Smooth muscle cell (in vitro differentiated cells): ENCODE results near the gene CD6. TPM values are rescaled to one million over a fixed set of nuclear protein-coding genes. Genes with fewer than 3 reads are reported as not detected.

Experiments
- DNase-seq: peaks from one replicate; lab custom pipeline; 2025; ENCODE audit not compliant: unreplicated experiment; lab: John Stamatoyannopoulos, UW
- H2AFZ ChIP-seq: fragments of 200-600 bp; sonication (generic); 2 replicates; pipeline ENCODE4 v1.6.0; 2016; ENCODE audit warnings: antibody characterized with exemption, low read depth, mild to moderate bottlenecking
- H3F3A ChIP-seq: fragments of 200-600 bp; sonication (generic); 2 replicates; pipeline ENCODE4 v1.6.0; 2017; ENCODE audit warnings: antibody characterized with exemption, low read depth
- H3K27ac ChIP-seq: fragments of 200-600 bp; sonication (generic); 2 replicates; pipeline ENCODE4 v1.5.1; 2016; ENCODE audit warnings: low read depth, mild to moderate bottlenecking
- H3K27me3 ChIP-seq: fragments of 200-600 bp; sonication (generic); 2 replicates; pipeline ENCODE4 v1.6.1; 2016; ENCODE audit warnings: low read depth, mild to moderate bottlenecking
- H3K36me3 ChIP-seq: fragments of 200-600 bp; sonication (generic); 2 replicates; pipeline ENCODE4 v1.5.1; 2016; ENCODE audit warnings: low read depth
- H3K4me1 ChIP-seq: fragments of 200-600 bp; sonication (generic); 2 replicates; pipeline ENCODE4 v1.5.1; 2016; ENCODE audit warnings: low read depth
- H3K4me2 ChIP-seq: fragments of 200-600 bp; sonication (generic); 2 replicates; pipeline ENCODE4 v1.6.0; 2016; ENCODE audit warnings: mild to moderate bottlenecking
- H3K4me3 ChIP-seq: fragments of 200-600 bp; sonication (generic); 2 replicates; pipeline ENCODE4 v1.5.1; 2016; ENCODE audit warnings: mild to moderate bottlenecking
- H3K79me2 ChIP-seq: fragments of 200-600 bp; sonication (generic); 2 replicates; pipeline ENCODE4 v1.6.0; 2016; ENCODE audit warnings: low read depth, mild to moderate bottlenecking
- H3K9ac ChIP-seq: fragments of 200-600 bp; sonication (generic); 2 replicates; pipeline ENCODE4 v1.6.0; 2016; ENCODE audit warnings: low read depth
- H3K9me3 ChIP-seq: fragments of 200-600 bp; sonication (generic); replicated peaks from 2 replicates; pipeline ENCODE4 v1.5.1; 2016; ENCODE audit warnings: low read depth
- H4K20me1 ChIP-seq: fragments of 200-600 bp; sonication (generic); 2 replicates; pipeline ENCODE4 v1.6.0; 2016; ENCODE audit warnings: low read depth
- CTCF ChIP-seq: fragments of 200-600 bp; sonication (generic); IDR thresholded peaks from 2 replicates; pipeline ENCODE4 v1.5.1; 2017; ENCODE audit warnings: borderline replicate concordance, mild to moderate bottlenecking, antibody characterized with exemption; ENCODE audit not compliant: insufficient read depth, poor library complexity, severe bottlenecking
- WGBS: methylation state at CpG from one replicate; pipeline ENCODE4 v1.1.7; 2016; ENCODE audit warnings: low lambda C conversion rate; 5-methylcytosine and 5-hydroxymethylcytosine counted together
- polyA plus RNA-seq: library from polyadenylated mRNA; unstranded; fragments of >200 nt; fragmentation: Nextera tagmentation; extraction: Ambion mirVana; gene quantifications from 2 replicates; pipeline ENCODE4 v1.2.1, GENCODE V29; 2016
- total RNA-seq: library from RNA; depleted of rRNA; stranded (reverse); fragments of >200 nt; gene quantifications from 2 replicates; pipeline ENCODE4 v1.2.3, GENCODE V29; 2014

The CD6 gene
- total and polyA plus RNA-seq, 2 experiments from 2014 or later = 0.27 TPM; not detected in 1

- WGBS = 94% methylated on average over 8 of the region's 8 CpGs
- DNase-seq = no peak
- no peak overlapping the region for H2AFZ ChIP-seq
- H3K27me3 ChIP-seq = no peaks in the 10 kb centered on the region
- no peak overlapping the region for H3K27ac ChIP-seq
- H3F3A ChIP-seq = no peaks in the 10 kb centered on the region
- H3K9ac ChIP-seq = no peak overlapping the region
- no peak overlapping the region for H3K4me2 ChIP-seq
- H3K4me1 ChIP-seq = peaks cover 2% of the 10 kb centered on the region
- no peak overlapping the region for H3K4me3 ChIP-seq
- no peaks in the 10 kb centered on the region for H3K79me2 ChIP-seq
- no peak for TF ChIP-seq CTCF
- no peaks in the 10 kb centered on the region for H3K36me3 ChIP-seq
- H4K20me1 ChIP-seq = no peaks in the 10 kb centered on the region
- no peaks in the 10 kb centered on the region for H3K9me3 ChIP-seq
Measured at GRCh38 chr11:61066645-61067044, 95.2 kb downstream of the CD6 start.

GRCh38 chr11:61067782-61068446 is 96.4 kb downstream of the CD6 start:
- Histone ChIP-seq H3K36me3 (no peaks in the 10 kb centered on the region), H3K9me3 (no peaks in the 10 kb centered on the region), H3K9ac (no peak overlapping the region), H3K27me3 (no peaks in the 10 kb centered on the region), H3K4me1 (peaks cover 6% of the 10 kb centered on the region), H2AFZ (no peak overlapping the region), H4K20me1 (no peaks in the 10 kb centered on the region), H3K4me2 (no peak overlapping the region), H3F3A (no peaks in the 10 kb centered on the region), H3K79me2 (no peaks in the 10 kb centered on the region), H3K4me3 (no peak overlapping the region), H3K27ac (no peak overlapping the region)
- no peak for TF ChIP-seq CTCF
- DNase-seq = no peak
- WGBS = 91% methylated on average over 14 of the region's 14 CpGs

GRCh38 chr11:61068581-61068980 is 97.1 kb downstream of the CD6 start:
- no peaks in the 10 kb centered on the region for H3F3A ChIP-seq
- H3K79me2 ChIP-seq = no peaks in the 10 kb centered on the region
- no peak overlapping the region for H3K4me3 ChIP-seq
- no peak overlapping the region for H3K9ac ChIP-seq
- peaks cover 6% of the 10 kb centered on the region for H3K4me1 ChIP-seq
- no peaks in the 10 kb centered on the region for H3K27me3 ChIP-seq
- WGBS = 95% methylated on average over 9 of the region's 9 CpGs
- no peak overlapping the region for H3K4me2 ChIP-seq
- no peak for TF ChIP-seq CTCF
- H3K9me3 ChIP-seq = no peaks in the 10 kb centered on the region
- no peaks in the 10 kb centered on the region for H3K36me3 ChIP-seq
- no peak for DNase-seq
- no peak overlapping the region for H2AFZ ChIP-seq
- H4K20me1 ChIP-seq = no peaks in the 10 kb centered on the region
- H3K27ac ChIP-seq = no peak overlapping the region

- H3K27me3 ChIP-seq = no peaks in the 10 kb centered on the region
- H3K4me3 ChIP-seq = no peak overlapping the region
- no peak overlapping the region for H3K4me2 ChIP-seq
- no peak for TF ChIP-seq CTCF
- no peaks in the 10 kb centered on the region for H3K9me3 ChIP-seq
- no peaks in the 10 kb centered on the region for H3K36me3 ChIP-seq
- H3K27ac ChIP-seq = no peak overlapping the region
- DNase-seq = no peak
- H3K4me1 ChIP-seq = peaks cover 6% of the 10 kb centered on the region
- WGBS = 90% methylated on average over 4 of the region's 4 CpGs
- H3F3A ChIP-seq = no peaks in the 10 kb centered on the region
- no peak overlapping the region for H2AFZ ChIP-seq
- H3K9ac ChIP-seq = no peak overlapping the region
- H3K79me2 ChIP-seq = no peaks in the 10 kb centered on the region
- no peaks in the 10 kb centered on the region for H4K20me1 ChIP-seq
Measured at GRCh38 chr11:61069427-61069826, 97.9 kb downstream of the CD6 start.
